H1 (cell line): ENCODE results near the gene PIF1. TPM values are rescaled to one million over a fixed set of nuclear protein-coding genes. Genes with fewer than 3 reads are reported as not detected.
A peak's percentile ranks its signal among the peaks of the same experiment; 100 is the strongest.

ENCODE experiments used
- ATF2 ChIP-seq: IDR thresholded peaks from 2 replicates; pipeline ENCODE4 v1.6.1; 2012; ENCODE audit warnings: low read length, inconsistent platforms
- CHD1 ChIP-seq: IDR thresholded peaks from 2 replicates; pipeline ENCODE4 v1.6.1; 2012; ENCODE audit warnings: low read depth, low read length, improper control_type of control experiment
- CTBP2 ChIP-seq: IDR thresholded peaks from 2 replicates; pipeline ENCODE4 v1.7.0; 2011; ENCODE audit warnings: borderline replicate concordance, mild to moderate bottlenecking, moderate library complexity, mixed read lengths, low read length; ENCODE audit not compliant: insufficient read depth, insufficient read length
- CTCF ChIP-seq, 3 experiments: IDR thresholded peaks; 1 replicate in 2 of 3; 2 replicates in 1 of 3; pipeline versions ENCODE4 v1.5.1 to v1.6.1; 2011; ENCODE audit warnings: low read length in 3 of 3, mild to moderate bottlenecking in 3 of 3, inconsistent platforms in 2 of 3, low read depth in 1 of 3, moderate library complexity in 1 of 3; ENCODE audit not compliant: insufficient read depth in 1 of 3; ENCODE audit errors: control extremely low read depth in 1 of 3
- E2F6 ChIP-seq: IDR thresholded peaks from 2 replicates; pipeline ENCODE4 v1.6.1; 2012; ENCODE audit warnings: inconsistent platforms
- EGR1 ChIP-seq: IDR thresholded peaks from 2 replicates; pipeline ENCODE4 v1.6.1; 2011; ENCODE audit warnings: low read depth, low read length, borderline replicate concordance
- EP300 ChIP-seq, 2 experiments: IDR thresholded peaks; 1 replicate in 1 of 2; 2 replicates in 1 of 2; pipeline ENCODE4 v1.6.1; 2011 to 2012; ENCODE audit warnings: low read depth in 2 of 2, low read length in 2 of 2, mild to moderate bottlenecking in 2 of 2, borderline replicate concordance in 1 of 2, inconsistent platforms in 1 of 2, moderate library complexity in 1 of 2
- GTF2F1 ChIP-seq: IDR thresholded peaks from 2 replicates; pipeline ENCODE4 v1.6.1; 2012; ENCODE audit warnings: low read depth, low read length, improper control_type of control experiment, borderline replicate concordance
- HDAC6 ChIP-seq: IDR thresholded peaks from one replicate; pipeline ENCODE4 v1.7.1; 2012; ENCODE audit warnings: low read depth, mild to moderate bottlenecking, inconsistent platforms, low read length, moderate library complexity
- KDM1A ChIP-seq: fragments of 200-600, 300-600 bp; sonication (generic); IDR thresholded peaks from 2 replicates; pipeline ENCODE4 v1.7.1; 2016; ENCODE audit warnings: mild to moderate bottlenecking, low read length, borderline replicate concordance
- KDM4A ChIP-seq: IDR thresholded peaks from one replicate; pipeline ENCODE4 v1.7.1; 2012; ENCODE audit warnings: low read depth, mild to moderate bottlenecking, moderate library complexity, low read length, inconsistent platforms; ENCODE audit not compliant: severe bottlenecking
- NRF1 ChIP-seq: IDR thresholded peaks from 2 replicates; pipeline ENCODE4 v1.6.1; 2011; ENCODE audit warnings: mild to moderate bottlenecking, low read depth, low read length, improper control_type of control experiment
- RNF2 ChIP-seq: fragments of 200-900, 300-1000 bp; sonication (generic); IDR thresholded peaks from 2 replicates; pipeline ENCODE4 v1.7.1; 2016; ENCODE audit warnings: borderline replicate concordance, low read depth, mild to moderate bottlenecking, antibody characterized with exemption, low read length; ENCODE audit not compliant: poor library complexity, severe bottlenecking; ENCODE audit errors: missing control alignments
- RXRA ChIP-seq: IDR thresholded peaks from 2 replicates; pipeline ENCODE4 v1.6.1; 2011; ENCODE audit warnings: low read depth, mild to moderate bottlenecking, low read length, moderate library complexity; ENCODE audit not compliant: insufficient read depth
- SIRT6 ChIP-seq: IDR thresholded peaks from one replicate; pipeline ENCODE4 v1.7.1; 2012; ENCODE audit warnings: low read length, inconsistent platforms
- TEAD4 ChIP-seq: IDR thresholded peaks from 2 replicates; pipeline ENCODE4 v1.6.1; 2012; ENCODE audit warnings: low read depth, low read length, inconsistent platforms, mixed read lengths
- YY1 ChIP-seq: IDR thresholded peaks from 2 replicates; pipeline ENCODE4 v1.6.1; 2011; ENCODE audit warnings: low read depth, mild to moderate bottlenecking, low read length
- polyA plus RNA-seq, 7 experiments: library from polyadenylated mRNA; depleted of rRNA in 3 of 7; stranded (reverse) in 5 of 7; unstranded in 2 of 7; fragments of >200 nt in 5 of 7; fragments of 200-250 nt in 2 of 7; gene quantifications; 1 replicate in 5 of 7; 2 replicates in 1 of 7; 4 replicates in 1 of 7; pipeline versions ENCODE4 v1.2.1 to v1.2.3, GENCODE V29; 2011 to 2013; ENCODE audit warnings: missing spikeins in 2 of 7, mixed read lengths in 2 of 7
- total RNA-seq: library from RNA; stranded (reverse); fragmentation: NEBNext Ultra II Directional; extraction: Animal tissue kit (Norgen Biotek cat#: 25700); gene quantifications from 2 replicates; pipeline ENCODE4 v1.2.1, GENCODE V29; 2021

The PIF1 gene
- total and polyA plus RNA-seq, 2 of the 8 experiments (the other 6 are each of a cell fraction or from before 2014, with no cell fraction given), result 73.3 to 138 TPM

GRCh38 chr15:64825431-64826294, at the start of gene PIF1 (continued):
- TF ChIP-seq HDAC6 (no peak), ATF2 (peak; percentile 16; the same call in 1 of the 2 replicates), KDM4A (peak; percentile 50), CTCF (IDR thresholded peaks at IDR 0.05; ENCODE audit: control extremely low read depth in 1 of 3, insufficient read depth in 1 of 3, low read depth in 1 of 3, low read length in 3 of 3) (no peak), TEAD4 (no peak), EP300 (IDR thresholded peaks at IDR 0.05; ENCODE audit: borderline replicate concordance in 1 of 2, low read depth in 2 of 2, low read length in 2 of 2) (peak in 1 of 2 experiments; percentile 96; a peak in 1 of 3 replicates), CTBP2 (no peak), EGR1 (peak; percentile 27; the same call in 1 of the 2 replicates), RNF2 (no peak), GTF2F1 (no peak; the same call in 1 of the 2 replicates), E2F6 (no peak; the same call in 1 of the 2 replicates), KDM1A (no peak), SIRT6 (no peak), RXRA (no peak), YY1 (peak; percentile 54; the same call in 1 of the 2 replicates), CHD1 (peak; percentile 83; the same call in 1 of the 2 replicates), NRF1 (peak; percentile 16; the same call in 1 of the 2 replicates)
